Fibroblast of skin of right biceps (primary cell): ENCODE results near the gene ITGA3.
A peak's percentile ranks its signal among the peaks of the same experiment; 100 is the strongest.

Source experiments
- DNase-seq: peaks from one replicate; pipeline ENCODE4 v3.0.0-alpha.2; 2013

Gene ITGA3

GRCh38 chr17:50095626-50096037 lies 39.7 kb downstream of the ITGA3 start:
- DNase-seq: no peak

DNA sequence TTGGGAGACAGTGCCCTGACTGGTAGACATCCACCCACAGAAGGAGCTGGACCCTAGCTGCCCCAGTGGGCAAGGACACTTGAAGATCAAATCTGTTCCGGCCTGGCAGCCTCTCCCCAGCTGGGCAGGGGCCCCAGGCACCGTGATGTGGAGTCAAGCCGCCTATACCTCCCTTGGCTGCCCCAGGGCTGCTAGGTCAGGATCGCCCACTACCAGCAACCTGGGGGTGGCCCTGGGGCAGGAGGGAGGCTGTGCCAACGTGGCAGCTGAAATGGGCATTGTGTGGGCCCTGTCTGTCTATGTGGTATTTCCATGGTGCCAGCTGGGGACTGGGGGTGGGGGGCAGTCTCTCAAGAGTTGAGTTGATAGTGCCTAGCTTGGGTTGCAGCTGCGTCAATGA lies 40.2 kb downstream of the ITGA3 start:
- no peak for DNase-seq

- DNase-seq: no peak
Measured at GRCh38 chr17:50096758-50097157, 40.8 kb downstream of the ITGA3 start.

GRCh38 chr17:50097455-50097854 lies 41.5 kb downstream of the ITGA3 start:
- no peak for DNase-seq

DNA sequence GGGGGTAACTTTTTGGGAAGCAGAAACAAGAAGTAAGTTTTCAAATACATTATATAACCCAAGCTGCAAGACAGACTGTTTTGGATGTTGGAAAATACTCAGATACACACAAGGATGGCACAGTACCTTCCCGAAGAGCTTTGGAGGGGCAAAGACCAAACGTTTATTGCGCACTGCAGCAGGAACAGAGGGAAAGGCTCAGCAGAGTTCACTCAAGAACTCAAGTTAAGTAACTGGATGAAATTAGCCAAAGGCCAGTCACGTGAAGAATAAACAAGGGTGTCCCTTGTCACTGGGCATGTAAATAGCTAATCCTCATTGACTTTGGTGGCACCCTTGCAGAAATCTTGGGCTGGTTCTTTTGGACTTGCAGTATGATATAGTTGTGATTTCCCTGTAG lies 42.0 kb downstream of the ITGA3 start:
- DNase-seq: no peak

GRCh38 chr17:50098583-50098982 lies 42.7 kb downstream of the ITGA3 start:
- DNase-seq: no peak

- DNase-seq: no peak
Measured at GRCh38 chr17:50099003-50099402, 43.1 kb downstream of the ITGA3 start.

DNA sequence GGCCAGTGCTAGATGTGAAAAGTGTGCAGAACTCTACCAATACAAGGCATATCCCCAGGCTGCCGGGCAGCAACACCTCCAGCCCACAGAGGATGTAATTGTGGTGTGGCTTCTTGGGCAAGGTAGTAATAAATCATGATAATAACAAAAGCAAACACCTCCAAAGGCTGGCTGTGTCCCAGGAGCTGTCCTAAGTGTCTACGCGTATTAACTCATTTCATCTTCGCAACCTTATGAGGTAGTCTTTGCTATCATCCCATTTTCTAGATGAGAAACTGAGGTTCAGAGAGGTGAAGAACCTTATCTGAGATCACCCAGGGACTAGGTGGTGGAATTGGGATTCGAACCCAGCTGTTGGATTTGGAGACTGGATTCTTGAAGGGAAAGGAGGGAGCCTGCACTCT lies 44.6 kb downstream of the ITGA3 start:
- no peak for DNase-seq

DNA sequence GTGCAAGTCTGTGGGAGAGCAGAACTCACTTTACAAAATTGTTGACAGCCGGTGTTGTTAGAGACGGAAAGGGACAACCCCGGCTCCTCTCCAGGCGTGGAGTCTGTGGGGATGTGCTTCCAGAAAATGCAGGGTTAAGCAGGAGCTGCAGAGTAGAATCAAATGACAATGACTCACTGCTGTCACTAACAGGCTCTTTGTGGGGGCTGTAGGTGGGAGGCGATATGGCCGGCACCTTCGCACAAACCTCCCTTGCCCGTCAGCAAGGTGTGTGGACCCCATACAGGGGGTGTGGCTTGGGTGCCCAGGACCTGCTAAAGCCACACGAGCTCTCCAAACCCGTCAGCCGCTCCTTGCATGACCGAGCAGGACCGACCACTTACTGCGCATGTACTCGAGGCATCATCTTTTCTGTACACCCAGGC lies 45.0 kb downstream of the ITGA3 start:
- peak; percentile 53 for DNase-seq

GRCh38 chr17:50101346-50102163 lies 45.6 kb downstream of the ITGA3 start:
- peak; percentile 59 for DNase-seq

DNA sequence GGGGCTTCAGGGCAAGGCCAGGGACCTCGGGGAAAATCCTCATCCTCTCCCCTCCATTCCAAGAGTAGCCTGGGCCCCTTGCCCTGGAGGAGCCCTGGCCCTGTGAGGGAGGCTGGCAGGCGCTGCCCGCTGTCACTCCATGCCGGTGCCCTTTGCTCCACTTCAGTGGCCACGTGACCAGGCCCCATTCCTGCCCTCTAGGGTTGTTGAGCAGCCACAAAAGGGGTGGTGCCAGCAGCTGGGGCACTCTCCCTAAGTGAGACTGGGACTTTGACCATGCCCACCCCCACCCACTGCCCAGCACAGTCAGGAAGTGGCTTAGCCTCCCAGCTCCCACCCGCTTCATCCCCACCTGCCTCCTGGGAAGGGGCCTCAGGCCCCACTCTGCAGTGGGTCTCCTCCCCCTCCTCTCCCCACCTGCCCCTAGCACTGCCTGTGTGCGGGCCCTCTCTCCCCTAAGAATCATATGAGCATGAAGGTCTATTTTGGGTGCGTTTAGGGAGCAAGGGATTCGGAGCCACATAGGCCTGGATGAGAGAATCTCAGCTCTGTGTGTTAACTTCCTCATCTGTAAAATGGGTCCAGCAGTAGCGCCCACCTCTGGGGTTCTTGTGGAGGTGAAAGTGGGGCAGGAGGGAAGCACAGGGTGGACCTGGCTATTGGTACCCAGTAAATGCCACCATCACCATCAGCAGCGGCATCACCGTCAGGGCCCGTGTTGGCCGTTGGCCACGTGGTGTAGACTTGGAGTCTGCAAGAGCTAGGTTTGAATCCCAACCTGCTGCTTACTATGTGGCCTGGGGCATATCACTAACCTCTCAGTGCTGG lies 46.5 kb downstream of the ITGA3 start:
- DNase-seq: no peak

DNA sequence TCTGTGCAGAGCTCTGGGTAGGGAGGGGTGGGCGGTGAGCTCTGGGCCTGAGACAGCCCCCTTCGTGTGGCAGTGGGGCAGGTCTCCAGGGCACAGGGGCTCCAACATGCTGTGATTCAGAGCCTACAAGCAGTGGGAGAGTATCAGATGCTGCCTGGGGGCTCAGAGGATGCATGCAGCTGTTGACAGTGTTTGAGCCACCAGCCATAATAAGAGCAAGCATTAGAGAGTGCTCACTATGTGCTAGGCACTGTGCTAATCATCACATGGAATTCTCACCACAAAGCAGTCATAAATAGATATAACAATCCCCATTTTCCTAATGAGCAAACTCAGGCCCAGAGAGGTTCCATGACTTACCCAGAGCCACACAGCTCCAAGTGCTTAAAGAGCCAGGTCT lies 47.3 kb downstream of the ITGA3 start:
- no peak for DNase-seq

DNA sequence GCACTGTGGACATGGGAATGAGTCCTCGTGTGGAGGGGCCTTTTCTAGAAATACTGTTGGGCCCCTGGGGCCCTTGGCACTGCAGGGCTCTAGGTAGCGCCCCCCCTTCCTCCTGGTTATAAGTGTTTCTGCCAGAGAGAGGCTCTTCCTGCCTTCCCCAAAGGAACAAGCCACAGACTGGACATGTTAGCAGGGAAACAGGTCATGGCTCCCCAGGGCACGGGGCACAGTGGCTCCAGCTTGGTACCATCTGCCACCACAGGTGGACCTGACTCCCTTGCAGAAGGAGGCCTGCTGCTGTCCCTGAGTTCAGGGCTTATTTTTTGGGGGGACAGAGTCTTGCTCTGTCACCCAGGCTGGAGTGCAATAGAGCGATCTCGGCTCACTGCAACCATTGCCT lies 48.0 kb downstream of the ITGA3 start:
- no peak for DNase-seq

DNA sequence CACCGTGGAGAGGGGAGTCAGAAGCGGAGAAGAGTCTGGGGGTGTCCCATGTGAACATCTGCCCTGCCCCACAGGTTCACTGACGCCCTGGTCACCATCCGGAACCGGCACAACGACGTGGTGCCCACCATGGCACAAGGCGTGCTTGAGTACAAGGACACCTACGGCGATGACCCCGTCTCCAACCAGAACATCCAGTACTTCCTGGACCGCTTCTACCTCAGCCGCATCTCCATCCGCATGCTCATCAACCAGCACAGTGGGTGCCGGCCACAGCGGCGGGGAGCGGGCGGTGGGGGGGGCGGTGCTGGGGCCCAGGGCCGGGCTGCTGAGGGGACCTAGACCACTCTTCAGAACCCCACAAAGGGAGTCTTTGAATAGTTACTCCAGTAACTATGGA lies 49.9 kb downstream of the ITGA3 start:
- DNase-seq: no peak

DNA sequence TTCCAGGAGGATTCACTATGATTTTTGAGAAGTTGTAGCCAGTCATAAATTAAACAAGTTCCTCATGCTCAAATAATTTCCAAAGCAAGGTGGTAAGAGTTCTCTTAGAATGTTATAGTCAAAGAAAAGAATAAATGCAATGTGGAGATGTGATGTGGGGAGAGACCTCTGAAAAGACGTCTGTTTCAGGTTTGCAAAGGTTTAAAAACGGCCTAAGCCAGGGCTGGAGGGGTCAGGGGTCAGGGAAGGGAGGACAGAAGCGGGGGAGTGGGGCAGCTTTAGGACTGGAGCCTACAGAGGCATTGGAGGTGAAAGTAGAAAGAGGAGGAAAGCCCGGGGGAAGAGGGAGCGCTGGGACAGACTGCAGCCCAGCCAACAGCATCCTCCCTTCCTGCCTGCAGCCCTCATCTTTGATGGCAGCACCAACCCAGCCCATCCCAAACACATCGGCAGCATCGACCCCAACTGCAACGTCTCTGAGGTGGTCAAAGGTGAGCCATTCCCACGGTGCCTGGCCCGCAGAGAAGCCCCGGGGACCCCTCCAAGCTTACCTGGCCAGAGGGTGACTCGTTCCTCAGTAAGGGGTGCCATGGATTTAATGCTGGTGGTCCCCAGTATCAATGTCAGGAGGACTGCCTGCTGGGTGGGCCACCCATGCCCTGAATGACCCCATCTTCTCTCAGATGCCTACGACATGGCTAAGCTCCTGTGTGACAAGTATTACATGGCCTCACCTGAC lies 50.7 kb downstream of the ITGA3 start:
- no peak for DNase-seq

GRCh38 chr17:50107790-50108414 lies 52.0 kb downstream of the ITGA3 start:
- DNase-seq: peak; percentile 44

GRCh38 chr17:50108556-50108955 lies 52.6 kb downstream of the ITGA3 start:
- DNase-seq: no peak

DNA sequence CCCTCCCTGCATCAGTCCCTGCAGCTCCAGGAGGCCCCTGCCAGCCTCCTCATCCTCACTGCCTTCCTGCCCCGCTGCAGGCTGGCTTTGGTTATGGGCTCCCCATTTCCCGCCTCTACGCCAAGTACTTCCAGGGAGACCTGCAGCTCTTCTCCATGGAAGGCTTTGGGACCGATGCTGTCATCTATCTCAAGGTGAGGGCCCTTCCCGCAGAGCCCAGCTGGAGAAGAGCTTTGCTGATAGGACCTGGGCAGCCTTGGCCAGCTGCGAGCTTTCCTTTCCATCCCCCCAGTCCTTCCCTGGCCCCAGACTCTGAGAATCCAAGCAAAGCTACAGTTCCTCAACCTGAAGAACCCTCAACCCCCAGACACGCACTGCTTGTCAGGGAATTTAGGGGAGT lies 53.3 kb downstream of the ITGA3 start:
- DNase-seq: no peak

DNA sequence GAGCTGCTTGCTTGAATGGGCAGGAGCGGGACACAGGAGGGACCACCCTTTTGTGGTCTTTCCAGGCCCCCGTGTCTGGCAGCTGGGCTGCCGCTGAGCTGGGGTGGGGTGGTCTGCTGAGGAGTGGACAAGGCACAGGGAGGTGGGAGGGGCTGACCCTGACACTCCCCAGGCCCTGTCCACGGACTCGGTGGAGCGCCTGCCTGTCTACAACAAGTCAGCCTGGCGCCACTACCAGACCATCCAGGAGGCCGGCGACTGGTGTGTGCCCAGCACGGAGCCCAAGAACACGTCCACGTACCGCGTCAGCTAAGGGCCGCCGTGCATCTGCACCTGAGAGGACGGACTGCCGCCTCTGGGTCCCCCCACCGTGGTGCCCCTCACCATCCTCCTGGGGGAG lies 53.9 kb downstream of the ITGA3 start:
- no peak for DNase-seq

DNA sequence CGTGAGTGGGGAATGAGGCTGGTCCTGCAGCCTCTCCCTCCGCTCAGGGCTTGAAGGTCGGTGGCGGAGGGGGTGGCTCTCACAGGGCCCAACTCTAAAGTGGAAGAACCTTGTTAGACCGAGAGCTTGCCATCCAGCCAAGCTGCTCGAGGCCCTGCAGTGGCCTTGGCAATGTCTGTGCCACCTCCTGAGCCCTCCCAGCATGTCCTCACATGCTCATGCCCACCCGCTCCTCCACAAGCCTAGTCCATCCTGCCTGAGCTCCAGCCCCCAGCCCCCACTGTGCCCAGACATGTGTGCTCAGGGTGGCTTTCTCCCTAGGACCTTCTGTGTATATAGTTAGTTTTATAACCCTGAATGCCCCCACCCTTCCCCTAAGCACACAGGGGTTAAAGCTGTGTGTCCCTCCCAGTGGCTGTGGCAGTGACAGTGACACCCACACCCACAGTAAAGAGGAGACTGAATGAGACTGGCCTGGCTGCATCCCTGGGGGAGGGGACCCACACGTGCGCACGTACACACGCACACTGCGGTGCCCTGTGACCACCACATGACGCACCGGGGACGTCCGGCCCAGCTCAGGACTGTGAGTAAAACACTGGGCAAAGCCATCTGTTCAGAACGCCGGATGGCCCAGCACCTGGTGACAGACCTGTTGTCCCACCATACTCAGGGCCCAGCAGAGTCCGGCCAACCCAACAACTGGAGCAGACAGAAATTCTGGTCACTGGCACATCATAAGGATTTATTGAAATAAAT lies 54.9 kb downstream of the ITGA3 start:
- DNase-seq: no peak

- no peak for DNase-seq
Measured at GRCh38 chr17:50111673-50112655, 56.1 kb downstream of the ITGA3 start.
